NCI-H345 (cell line): ENCODE measurements around the gene ZNF415.
"Not testable (repeated sequence)": the region's sequence is repeated elsewhere in the genome, so short reads cannot be mapped to it uniquely, and the experiment has no call there.

ENCODE experiments used
- DNase-seq: peaks from one replicate; lab custom pipeline; 2025; lab: John Stamatoyannopoulos, UW

Gene ZNF415

DNA sequence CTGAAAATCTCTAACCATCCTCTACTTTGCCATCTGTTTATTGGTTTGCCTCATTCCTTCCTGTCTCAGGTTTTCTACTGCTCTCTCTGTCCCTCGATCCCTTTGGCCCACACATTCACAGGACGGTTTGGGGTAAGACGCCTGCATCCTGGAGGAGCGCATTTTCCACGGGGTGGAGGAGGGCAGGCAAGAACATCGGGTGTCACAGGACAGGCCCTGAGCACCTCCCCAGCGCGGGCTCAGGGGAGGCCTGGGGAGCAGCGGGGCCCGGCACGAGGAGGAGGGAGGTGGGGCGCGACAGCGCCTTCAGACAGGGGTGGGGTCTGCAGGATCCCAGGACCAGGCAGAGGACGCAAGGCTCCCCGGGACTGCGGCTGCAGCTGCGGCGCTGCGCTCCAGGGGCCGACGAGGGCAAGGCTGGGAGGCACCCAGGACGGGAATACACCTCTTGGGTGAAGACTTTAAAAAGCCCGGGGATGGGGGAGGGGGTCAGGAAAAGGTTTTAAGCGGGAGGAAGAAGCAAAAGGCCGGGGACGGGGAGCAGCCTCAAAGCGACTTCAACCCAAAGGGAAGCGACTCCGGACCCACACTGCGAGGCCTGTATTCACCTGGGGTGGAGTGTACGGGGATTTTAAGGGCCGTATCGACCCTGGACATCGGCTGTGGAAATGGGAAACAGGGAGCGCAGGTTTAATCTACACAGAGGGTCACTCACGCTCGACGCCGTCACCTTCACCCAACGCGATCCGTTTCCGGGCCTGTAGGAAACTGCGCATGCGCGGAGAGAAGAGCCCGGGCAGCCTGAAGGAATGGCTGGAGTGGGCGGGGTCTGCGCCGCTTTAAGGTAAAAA, at the start of gene ZNF415:
Gene ZNF415 (minus strand): TSS at position 770 of the 851 bp plus-strand sequence. CDS start 10,234 bp downstream, outside the sequence.
- DNase-seq = peak; percentile 69

DNA sequence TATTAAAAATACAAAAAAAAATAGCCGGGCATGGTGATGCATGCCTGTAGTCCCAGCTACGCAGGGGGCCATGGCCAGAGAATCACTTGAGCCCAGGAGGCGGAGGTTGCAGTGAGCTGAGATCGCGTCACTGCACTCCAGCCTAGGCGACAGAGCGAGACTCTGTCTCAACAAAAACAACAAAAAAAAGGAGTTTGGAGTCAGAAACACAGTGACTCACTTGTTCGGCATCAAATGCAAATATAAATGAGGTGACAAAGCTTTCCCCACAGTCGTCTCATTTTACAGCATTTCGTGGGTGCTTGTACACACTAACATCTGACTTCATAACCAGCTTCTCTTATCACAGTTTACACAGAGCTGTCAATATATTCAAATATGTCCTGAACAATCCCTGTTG, 49.5 kb upstream of the ZNF415 start:
- DNase-seq = no peak

DNA sequence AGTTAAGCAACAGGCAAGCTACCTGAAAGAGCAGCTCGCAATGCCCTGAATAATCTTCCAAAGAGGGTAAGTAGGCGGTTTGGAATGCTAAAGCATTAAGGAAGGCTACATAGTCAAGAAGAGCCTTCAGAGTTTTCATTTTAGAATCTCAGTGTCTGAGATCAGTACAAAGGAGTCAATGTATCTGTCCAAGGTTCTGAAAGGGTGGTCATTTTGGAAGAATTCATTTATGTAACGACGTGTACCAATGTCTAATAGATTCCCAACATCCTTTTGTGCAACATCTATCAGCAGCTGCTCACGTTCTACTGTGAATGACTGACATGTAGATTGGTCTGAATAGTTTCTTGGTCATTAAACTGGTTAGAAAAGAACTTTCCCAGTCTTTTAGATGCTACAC, 45.3 kb upstream of the ZNF415 start:
- no peak for DNase-seq

DNA sequence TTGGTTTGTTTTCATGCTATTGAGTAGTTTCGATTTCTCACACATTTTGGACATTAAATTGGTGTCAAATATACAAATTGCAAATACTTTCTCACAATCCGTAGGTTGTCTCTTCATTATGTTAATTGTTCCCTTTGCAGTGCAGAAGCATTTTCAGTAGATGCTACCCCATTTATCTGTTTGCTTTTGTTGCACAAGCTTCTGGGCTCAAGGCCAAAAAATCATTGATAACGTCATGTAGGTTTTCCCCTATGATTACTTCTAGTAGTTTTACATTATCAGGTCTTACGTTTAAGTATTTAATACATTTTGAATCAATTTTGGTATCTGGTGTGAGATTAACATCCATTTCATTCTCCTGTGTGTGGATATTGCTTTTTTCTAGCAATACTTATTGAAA, 40.2 kb upstream of the ZNF415 start:
- DNase-seq = peak; percentile 4

DNA sequence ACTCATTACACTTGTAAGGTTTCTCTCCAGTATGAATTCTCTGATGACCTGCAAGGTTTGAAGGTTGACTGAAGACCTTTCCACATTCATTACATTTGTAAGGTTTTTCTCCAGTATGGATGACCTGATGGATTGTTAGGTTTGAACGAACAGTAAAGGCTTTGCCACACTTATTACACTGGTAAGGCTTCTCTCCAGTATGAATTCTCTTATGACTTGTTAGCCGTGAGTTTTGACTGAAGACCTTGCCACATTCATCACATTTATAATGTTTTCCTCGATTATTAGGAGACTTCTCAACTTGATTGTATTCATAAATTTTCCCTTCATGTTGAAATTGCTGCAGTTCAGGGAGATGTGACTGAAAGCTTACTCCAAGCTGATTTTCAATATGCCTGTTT, 33.0 kb upstream of the ZNF415 start:
- no peak for DNase-seq

DNA sequence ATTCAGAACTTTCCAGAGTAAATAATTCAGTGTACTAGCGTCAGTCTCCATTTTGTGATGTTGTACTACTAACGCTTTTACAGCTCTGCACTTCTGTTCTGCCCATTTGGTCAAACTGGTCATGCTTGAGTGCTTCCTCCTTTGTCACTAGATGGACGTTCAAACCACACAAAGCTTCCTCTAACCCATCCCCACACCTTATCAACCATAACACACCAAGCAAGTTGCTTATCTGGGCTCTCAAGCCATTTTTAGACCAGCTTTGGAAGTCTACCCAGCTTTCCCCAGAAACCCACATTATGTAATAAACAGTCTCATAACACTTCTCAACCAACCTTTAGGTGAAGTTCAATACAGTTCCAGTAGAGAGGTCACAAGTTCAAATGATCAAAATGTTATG, 28.4 kb upstream of the ZNF415 start:
- no peak for DNase-seq

DNA sequence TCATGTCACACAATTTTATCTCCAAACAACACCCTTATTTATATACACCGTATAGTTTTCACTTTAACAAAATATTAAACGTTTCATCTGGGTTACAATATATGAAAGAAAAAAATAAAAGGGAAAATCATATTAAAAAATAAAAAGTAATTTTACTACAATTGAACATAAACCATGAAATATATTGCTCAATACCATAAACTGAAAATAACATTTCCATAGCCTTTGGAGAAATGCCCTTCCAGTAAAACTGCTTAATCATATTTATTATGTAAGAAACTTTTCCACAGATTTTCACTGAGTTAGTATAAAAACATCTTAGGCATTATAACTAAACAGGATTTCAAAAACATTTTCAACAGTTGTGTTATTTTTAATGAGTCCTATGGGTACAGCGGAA, 27.6 kb upstream of the ZNF415 start:
- no peak for DNase-seq

DNA sequence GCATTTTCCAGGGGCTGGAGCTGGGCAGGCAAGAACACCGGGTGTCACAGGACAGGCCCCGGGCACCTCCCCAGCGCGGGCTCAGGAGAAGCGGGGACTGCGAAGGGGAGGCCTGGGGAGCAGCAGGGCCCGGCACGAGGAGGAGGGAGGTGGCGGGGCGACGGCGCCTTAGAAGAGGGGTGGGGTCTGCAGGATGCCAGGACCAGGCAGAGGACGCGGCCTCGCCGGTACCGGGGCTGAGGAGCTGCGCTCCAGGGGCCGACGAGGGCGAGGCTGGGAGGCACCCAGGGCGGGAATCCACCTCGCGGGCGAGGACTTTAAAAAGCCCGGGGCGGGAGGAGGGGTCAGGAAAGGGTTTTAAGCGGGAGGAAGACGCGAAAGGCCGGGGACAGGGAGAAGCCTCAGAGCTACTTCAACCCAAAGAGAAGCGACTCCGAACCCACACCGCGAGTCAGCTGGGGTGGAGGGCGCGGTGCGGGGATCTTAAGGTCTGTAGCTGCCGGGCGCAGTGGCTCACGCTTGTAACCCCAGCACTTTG, 25.5 kb upstream of the ZNF415 start:
- DNase-seq = peak; percentile 20

DNA sequence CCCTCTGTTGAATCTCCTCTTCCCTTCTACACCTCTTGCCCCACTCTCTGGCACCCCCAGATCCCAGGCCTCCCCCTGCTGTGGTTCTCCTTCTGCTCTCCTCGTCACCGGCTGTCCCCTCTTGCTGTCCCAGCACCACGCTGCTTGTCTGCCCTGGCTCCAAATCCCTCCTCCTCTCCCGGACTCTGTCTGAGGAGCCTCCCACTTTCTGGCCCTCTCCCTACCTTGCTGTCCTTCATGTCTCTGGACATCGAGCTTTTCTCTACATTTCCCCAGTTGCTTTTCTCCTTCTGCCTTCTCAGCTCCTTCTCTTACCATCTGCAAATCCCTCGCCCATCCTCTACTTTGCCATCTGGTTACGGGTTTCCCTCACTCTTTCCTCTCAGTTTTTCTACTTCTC, 24.9 kb upstream of the ZNF415 start:
- DNase-seq = no peak

DNA sequence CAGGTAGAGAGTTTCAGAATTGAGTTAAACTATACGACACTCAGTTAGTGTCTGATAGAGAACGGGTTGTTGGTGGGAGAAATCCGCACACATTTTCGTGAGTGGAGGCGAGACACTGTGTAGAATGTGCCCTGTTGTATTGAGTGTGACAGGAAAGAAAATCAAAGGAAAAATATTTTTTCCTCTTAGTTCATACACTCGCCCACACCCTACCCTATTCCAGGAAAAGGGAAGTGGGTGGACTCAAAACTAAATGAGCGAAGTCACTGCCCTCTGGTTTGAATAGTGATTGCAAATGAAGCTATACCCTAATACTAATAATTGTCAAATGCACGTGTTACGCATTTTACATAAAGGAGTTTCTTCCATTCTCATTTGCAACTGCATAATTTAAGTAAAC, 24.1 kb upstream of the ZNF415 start:
- no peak for DNase-seq

DNA sequence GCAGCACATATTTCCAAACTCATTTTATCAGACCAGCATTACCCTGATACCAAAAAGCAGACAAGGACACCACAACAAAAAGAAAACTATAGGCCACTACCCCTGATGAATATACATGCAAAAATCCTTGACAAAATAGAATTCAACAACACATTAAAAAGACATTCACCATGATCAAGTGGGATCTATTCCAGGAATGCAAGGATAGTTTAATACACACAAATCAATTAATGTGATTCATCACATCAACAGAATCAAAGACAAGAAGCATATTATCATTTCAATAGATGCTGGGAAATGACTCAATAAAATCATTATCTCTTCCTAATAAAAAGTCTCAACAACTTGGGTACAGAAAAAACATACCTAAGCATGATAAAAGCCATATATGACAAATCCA, 14.9 kb upstream of the ZNF415 start:
- DNase-seq = no peak

DNA sequence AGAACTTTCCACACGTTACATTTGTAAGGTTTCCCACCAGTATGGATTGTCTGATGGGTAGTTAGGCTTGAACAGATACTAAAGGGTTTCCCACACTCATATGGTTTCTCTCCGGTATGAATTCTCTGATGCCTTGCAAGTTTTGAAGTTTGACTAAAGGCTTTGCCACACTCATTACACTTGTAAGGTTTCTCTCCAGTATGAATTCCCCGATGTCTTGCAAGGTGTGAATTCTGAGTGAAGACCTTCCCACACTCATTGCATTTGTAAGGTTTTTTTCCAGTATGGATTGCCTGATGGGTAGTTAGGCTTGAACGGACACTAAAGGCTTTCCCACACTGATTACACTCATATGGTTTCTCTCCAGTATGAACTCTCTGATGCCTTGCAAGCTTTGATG, 7.6 kb upstream of the ZNF415 start:
- no peak for DNase-seq

DNA sequence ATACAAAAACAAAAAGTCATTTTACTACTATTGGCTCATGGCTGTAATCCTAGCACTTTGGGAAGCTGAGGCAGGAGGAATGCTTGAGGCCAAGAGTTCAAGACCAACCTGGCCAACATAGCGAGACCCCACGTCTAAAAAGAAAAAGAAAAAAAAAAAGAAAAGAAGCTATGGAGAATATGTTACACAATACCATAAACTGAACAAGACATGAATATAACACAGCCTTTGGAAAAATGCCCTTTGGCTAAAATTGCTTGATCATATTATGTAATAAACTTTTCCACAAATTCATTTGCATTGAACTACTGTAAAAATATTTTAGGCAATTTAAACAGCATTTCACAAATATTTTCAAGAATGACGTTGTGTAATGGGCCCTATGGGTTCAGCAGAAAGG, 3.7 kb upstream of the ZNF415 start:
- DNase-seq = no peak

DNA sequence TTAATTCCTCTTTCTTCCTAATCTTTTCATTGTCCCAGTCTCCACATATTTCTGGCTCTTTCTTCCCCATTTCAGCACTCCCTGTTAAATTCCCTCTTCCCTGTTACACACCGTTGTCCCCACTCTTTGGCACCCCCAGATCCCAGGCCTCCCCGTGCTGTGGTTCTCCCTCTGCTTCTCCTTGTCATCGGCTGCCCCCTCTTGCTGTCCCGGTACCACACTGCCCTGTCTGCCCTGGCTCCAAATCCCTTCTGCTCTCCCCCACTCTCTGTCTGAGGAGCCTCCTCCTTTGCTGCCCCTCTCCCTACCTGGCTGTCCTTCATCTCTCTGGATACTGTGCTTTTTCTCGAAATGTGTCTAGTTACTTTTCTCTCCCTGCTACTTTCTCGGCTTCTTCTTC, 983 bp downstream of the ZNF415 start:
- no peak for DNase-seq

DNA sequence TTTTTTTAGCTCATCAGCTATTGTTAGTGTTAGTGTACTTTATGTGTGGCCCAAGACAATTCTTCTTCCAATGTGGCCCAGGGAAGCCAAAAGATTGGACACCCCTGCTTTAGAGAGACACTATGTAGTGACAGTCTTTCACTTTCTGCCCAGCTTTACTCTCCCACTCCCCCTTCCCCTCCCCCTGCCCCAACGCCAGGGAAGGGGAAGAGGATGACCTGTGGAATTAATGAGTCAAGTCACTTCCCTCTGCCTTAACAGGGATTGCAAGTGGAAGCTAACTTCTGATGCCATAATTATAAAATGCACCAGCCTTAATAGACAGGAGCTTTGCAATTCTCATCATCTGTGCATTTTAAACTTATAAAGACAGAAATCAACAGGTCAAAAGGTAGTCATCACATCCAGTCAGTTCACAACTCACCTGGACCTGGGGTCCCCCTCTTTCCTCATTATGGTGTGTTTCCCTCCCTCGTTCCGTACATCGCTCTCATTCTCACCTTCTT, 1.6 kb downstream of the ZNF415 start:
- DNase-seq = no peak

DNA sequence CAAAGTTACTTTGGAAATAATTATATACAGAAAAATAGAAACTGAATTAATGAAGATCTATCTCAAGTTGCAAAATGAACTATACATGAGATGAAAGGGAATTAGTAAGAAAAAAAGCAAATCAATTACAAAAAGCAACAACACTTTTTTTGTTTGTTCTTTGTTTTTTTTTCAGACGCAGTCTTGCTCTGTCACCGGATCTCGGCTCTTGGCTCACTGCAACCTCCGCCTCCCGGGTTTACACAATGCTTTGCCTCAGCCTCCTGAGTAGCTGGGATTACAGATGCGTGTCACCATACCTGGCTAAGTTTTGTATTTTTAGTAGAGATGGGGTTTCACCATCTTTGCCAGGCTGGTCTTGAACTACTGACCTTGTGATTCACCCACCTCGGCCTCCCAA, 2.2 kb downstream of the ZNF415 start:
- DNase-seq = no peak

DNA sequence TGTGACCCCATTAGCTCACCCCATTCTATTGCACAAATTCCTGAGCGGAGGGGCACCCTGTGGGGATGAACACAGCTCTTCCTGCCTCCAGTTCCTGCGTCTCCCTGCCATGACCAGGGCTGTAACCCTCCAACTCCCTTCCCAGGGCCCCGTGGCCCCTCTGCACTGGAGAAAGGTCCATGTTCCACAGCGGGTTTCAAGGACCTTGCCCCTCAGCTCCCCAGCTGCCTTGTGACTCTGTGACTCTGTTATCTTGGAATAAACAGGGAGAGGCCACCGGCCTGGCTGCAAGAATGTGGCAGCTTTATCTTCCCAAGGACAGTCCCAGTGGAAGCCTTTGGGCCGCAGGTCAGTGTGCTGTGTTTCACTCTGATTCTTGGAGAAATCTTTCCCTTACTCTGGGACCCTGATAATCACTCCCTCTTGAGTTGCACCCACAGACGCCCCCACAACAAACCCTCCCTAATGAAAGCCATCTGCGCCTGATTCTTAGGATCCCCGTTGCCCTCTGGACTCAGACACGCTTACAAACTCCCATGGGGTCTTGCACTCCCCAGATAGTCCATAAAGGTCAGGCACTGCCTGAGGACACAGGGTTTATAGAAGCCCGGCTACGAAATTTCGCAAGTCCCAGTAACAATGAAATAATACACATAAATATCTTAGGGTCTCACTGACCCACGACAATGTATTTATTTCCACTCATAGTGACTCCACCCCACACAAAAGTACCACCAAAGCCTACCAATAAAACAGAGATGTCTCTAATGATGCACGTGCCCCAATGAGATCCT, 5.8 kb downstream of the ZNF415 start:
- not testable (repeated sequence) for DNase-seq

DNA sequence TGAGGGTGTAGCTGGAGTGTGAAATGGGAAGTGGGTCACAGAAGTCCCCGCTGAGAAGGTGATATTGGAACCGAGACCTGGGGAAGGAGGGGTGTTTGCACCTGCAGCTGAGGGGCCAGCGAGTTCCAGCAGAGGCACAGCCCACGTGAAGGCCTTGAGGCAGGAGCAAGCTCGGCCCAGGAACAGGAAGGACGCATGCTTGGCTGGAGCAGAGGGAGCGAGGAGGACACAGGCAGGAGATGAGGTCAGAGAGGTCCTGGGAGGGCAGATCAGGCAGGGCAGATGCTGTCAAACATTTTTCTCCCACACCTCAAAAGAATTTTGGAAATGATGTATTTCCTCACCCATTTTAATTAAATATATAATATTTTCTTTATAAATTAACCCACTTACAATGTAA, 9.3 kb downstream of the ZNF415 start:
- no peak for DNase-seq

DNA sequence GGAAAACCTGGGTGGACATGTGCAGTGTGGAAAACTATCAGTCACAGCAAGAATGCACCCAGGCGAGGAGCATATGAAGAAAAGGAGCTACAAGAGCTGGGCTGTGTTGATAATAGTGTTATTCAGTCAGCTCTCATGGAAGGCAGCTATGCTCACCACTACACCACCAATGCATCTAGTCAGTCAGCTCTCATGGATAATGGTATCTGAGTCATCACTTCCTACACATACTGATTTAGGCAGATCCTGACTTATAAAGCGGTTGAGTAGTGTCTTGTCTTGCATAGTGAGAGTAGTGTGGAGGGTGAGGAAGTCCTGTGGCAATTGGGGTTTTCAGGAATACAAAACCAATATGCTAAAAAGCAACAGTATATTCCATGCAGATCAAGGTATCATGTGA, 20.4 kb downstream of the ZNF415 start:
- no peak for DNase-seq

DNA sequence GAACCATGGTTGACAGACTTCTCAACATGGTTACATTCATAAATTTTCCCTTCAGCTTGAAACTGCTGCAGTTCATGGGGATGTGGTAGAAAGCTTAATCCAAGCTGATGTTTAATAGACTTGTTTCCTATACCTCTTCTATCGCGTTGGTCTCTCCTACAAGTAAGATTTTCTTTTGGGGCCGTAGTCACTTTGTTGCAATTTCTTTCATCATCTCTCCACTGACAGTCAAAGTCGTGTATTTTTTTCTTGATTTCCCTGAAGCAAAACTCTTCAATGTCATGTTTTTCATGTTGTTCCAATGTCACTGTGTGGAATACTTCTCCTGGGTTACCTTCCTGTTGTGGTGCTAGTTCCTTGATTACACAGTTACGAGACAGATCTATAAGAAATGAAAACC, 23.2 kb downstream of the ZNF415 start:
- no peak for DNase-seq

DNA sequence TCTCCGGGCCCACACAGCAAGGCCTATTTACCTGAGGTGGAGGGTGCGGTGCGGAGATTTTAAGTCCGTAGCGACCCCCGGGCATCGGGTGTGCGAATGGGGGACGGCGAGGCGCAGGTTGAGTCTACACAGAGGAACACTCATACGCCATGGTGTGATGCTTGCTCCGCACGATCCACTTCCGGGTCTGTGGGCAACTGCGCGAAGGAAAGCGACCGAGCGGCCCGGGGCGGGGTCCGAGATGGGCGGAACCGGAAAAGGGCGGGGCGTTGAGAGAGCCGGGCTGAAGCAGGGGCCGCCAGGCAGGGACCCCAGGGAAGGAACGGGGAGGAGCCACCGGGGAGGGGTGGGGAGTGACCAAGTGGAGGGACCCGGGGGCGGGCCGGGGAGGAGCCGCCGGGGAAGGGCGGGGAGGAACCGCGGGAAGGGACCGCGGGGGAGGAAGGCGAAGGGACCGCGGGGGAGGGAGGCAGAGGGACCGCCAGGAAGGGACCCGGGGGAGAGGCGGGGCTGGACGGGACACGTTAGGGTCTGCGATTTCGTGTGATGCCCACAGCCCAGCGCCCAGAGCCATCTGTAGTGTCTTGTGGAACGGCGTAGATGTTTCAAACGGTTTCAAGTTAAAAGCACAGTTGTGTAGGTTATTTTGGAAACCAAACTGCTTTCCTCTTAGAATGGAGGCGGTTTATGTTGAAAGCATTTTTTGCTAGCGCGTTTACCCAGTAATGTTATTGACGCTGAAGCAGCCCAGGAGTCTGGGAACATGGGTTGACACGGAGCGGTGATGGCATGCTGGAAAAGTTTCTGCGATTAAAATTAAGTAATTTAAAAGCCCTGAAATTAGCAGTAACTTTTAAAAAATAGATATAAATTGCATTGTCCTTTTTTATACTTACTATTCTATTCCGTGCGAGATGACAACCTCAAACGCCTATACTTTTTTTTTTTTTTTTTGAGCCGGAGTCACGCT, 29.2 kb downstream of the ZNF415 start, which contains the start of gene ZNF160:
Gene ZNF160 (minus strand): TSS at position 189 of the 970 bp plus-strand sequence. CDS start 17,146 bp downstream, outside the sequence.
- DNase-seq = peak; percentile 95
